ENCODE data around the gene MAP1LC3B2. TPM values are rescaled to one million over a fixed set of nuclear protein-coding genes. Genes with fewer than 3 reads are reported as not detected.

The MAP1LC3B2 gene
- total and polyA plus RNA-seq, 10 of the 15 experiments (the other 5 are each of a cell fraction or from before 2014, with no cell fraction given), result 0.23 to 2.7 (median 0.72) TPM; not detected in 3

- TF ChIP-seq, protein P1, sequence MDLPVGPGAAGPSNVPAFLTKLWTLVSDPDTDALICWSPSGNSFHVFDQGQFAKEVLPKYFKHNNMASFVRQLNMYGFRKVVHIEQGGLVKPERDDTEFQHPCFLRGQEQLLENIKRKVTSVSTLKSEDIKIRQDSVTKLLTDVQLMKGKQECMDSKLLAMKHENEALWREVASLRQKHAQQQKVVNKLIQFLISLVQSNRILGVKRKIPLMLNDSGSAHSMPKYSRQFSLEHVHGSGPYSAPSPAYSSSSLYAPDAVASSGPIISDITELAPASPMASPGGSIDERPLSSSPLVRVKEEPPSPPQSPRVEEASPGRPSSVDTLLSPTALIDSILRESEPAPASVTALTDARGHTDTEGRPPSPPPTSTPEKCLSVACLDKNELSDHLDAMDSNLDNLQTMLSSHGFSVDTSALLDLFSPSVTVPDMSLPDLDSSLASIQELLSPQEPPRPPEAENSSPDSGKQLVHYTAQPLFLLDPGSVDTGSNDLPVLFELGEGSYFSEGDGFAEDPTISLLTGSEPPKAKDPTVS (IDR thresholded peaks at IDR 0.05; ENCODE audit: low read depth, low read length), result no peak
- no peak for TF ChIP-seq YY1 (IDR thresholded peaks at IDR 0.05; ENCODE audit: low read depth, low read length)
- TF ChIP-seq, protein P2, sequence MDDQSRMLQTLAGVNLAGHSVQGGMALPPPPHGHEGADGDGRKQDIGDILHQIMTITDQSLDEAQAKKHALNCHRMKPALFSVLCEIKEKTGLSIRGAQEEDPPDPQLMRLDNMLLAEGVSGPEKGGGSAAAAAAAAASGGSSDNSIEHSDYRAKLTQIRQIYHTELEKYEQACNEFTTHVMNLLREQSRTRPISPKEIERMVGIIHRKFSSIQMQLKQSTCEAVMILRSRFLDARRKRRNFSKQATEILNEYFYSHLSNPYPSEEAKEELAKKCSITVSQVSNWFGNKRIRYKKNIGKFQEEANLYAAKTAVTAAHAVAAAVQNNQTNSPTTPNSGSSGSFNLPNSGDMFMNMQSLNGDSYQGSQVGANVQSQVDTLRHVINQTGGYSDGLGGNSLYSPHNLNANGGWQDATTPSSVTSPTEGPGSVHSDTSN (IDR thresholded peaks at IDR 0.05; ENCODE audit: insufficient replicate concordance, low read depth, low read length), result no peak
- TF ChIP-seq ZSCAN29 (IDR thresholded peaks at IDR 0.05), result no peak
These were observed 34.2 kb upstream of the MAP1LC3B2 start (continued) for GRCh38 chr12:116524964-116525379.

DNA sequence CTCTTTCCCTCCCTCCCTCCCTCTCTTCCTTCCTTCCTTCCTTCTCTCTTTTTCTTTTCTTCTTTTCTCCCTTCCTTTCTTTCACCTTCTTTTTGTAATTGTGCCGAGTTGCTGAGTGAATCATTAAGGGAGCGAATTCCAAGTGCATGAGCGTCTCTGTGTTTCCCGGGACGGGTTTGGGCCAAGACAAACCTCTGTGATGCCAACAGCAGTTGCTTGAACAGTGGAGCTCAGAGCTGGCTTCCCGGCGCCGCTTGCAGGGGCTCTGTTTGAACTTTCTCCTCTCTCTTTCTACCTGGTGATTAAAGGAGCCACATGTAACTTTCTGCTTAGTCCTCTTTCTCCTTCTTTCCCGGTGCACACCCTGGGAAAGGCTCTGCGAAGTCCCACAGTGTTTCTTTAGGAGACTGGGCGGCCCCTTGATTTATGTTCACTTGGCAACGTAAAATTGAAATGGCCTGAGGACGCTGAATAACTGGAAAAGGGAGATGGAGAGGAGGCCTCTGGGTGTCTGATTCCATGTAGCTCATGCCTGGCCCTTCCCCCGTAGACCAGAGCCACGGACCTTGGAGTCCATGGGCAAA is 33.7 kb upstream of the MAP1LC3B2 start:
- FAIRE-seq (no peak), ATAC-seq (no peak), DNase-seq (ENCODE audit: low read depth, low spot score) (no peak)
- ChIA-PET SMC1A (ENCODE audit: uncharacterized antibody, unreplicated experiment) (no interaction called here), POLR2A (no interaction called here), CTCF (no interaction called here), RAD21 (ENCODE audit: unreplicated experiment) (no interaction called here)
- no peak overlapping the region for H3K9ac ChIP-seq (ENCODE audit: control insufficient read depth, insufficient read depth, low read length)
- H3K27ac ChIP-seq (ENCODE audit: control insufficient read depth, insufficient read depth), result no peak overlapping the region
- no peaks in the 10 kb centered on the region for H3K79me2 ChIP-seq (ENCODE audit: control insufficient read depth, insufficient read depth, low read length)
- no peak overlapping the region for H2AFZ ChIP-seq (ENCODE audit: control insufficient read depth, low read depth, low read length)
- 58% methylated on average over 15 of the region's 15 CpGs for WGBS (ENCODE audit: insufficient coverage, insufficient replicate concordance, low lambda C conversion rate, missing lambda C conversion rate)
- H4K20me1 ChIP-seq (ENCODE audit: control insufficient read depth, insufficient read depth), result no peaks in the 10 kb centered on the region
- H3K4me2 ChIP-seq (ENCODE audit: control insufficient read depth, insufficient read depth), result no peak overlapping the region
- H3K4me1 ChIP-seq (ENCODE audit: control insufficient read depth, insufficient read depth, low read length), result no peaks in the 10 kb centered on the region
- in situ Hi-C loops (cut with MboI), result no loop called here
- H3K4me3 ChIP-seq, result no peak overlapping the region
- BruUV-seq (replicated peaks), result no TSS peak
- no peaks in the 10 kb centered on the region; a peak in 1 of 4 replicates for H3K27me3 ChIP-seq (replicated peaks in 1 of 2; ENCODE audit: control insufficient read depth in 2 of 2, insufficient read depth in 2 of 2, low read length in 1 of 2)
- no peaks in the 10 kb centered on the region; the same call in 2 of the 3 replicates for H3K9me3 ChIP-seq (replicated peaks; ENCODE audit: control insufficient read depth, insufficient read depth, low read length)
- no peaks in the 10 kb centered on the region for H3K36me3 ChIP-seq (ENCODE audit: control insufficient read depth in 2 of 2, insufficient read depth in 2 of 2, low read length in 1 of 2)
- intact Hi-C loops (cut with micrococcal nuclease; ENCODE audit: unreplicated experiment), result no loop called here
- TF ChIP-seq TCF12 (IDR thresholded peaks at IDR 0.05; ENCODE audit: low read depth, low read length) (no peak), ASH2L (IDR thresholded peaks at IDR 0.05; ENCODE audit: borderline replicate concordance, low read depth) (no peak), RAD21 (IDR thresholded peaks at IDR 0.05; ENCODE audit: insufficient read depth, low read depth, low read length) (no peak), SMAD5 (IDR thresholded peaks at IDR 0.05; ENCODE audit: low read depth) (no peak), ZSCAN29 (IDR thresholded peaks at IDR 0.05) (no peak), NR2F1 (conservative IDR thresholded peaks at IDR 0.05) (no peak), ATF2 (IDR thresholded peaks at IDR 0.05; ENCODE audit: low read length) (no peak), IKZF2 (IDR thresholded peaks at IDR 0.05) (no peak), ZNF217 (IDR thresholded peaks at IDR 0.05) (no peak), MTA2 (IDR thresholded peaks at IDR 0.05; ENCODE audit: low read depth) (no peak)
- TF ChIP-seq, protein P3, sequence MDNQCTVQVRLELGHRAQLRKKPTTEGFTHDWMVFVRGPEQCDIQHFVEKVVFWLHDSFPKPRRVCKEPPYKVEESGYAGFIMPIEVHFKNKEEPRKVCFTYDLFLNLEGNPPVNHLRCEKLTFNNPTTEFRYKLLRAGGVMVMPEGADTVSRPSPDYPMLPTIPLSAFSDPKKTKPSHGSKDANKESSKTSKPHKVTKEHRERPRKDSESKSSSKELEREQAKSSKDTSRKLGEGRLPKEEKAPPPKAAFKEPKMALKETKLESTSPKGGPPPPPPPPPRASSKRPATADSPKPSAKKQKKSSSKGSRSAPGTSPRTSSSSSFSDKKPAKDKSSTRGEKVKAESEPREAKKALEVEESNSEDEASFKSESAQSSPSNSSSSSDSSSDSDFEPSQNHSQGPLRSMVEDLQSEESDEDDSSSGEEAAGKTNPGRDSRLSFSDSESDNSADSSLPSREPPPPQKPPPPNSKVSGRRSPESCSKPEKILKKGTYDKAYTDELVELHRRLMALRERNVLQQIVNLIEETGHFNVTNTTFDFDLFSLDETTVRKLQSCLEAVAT (IDR thresholded peaks at IDR 0.05), result no peak
- TF ChIP-seq, protein P4, sequence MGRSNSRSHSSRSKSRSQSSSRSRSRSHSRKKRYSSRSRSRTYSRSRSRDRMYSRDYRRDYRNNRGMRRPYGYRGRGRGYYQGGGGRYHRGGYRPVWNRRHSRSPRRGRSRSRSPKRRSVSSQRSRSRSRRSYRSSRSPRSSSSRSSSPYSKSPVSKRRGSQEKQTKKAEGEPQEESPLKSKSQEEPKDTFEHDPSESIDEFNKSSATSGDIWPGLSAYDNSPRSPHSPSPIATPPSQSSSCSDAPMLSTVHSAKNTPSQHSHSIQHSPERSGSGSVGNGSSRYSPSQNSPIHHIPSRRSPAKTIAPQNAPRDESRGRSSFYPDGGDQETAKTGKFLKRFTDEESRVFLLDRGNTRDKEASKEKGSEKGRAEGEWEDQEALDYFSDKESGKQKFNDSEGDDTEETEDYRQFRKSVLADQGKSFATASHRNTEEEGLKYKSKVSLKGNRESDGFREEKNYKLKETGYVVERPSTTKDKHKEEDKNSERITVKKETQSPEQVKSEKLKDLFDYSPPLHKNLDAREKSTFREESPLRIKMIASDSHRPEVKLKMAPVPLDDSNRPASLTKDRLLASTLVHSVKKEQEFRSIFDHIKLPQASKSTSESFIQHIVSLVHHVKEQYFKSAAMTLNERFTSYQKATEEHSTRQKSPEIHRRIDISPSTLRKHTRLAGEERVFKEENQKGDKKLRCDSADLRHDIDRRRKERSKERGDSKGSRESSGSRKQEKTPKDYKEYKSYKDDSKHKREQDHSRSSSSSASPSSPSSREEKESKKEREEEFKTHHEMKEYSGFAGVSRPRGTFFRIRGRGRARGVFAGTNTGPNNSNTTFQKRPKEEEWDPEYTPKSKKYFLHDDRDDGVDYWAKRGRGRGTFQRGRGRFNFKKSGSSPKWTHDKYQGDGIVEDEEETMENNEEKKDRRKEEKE (IDR thresholded peaks at IDR 0.05), result no peak
